Trophoblast cell (in vitro differentiated cells and primary cell): ENCODE results near the gene CYS1.
A peak's percentile ranks its signal among the peaks of the same experiment; 100 is the strongest.

Source experiments
- DNase-seq, 2 donors: peaks; one replicate each; pipeline ENCODE4 v3.0.0-alpha.2; 2016
- H2AFZ ChIP-seq: 2 replicates; pipeline ENCODE4 v1.6.1; 2013; ENCODE audit warnings: low read length, moderate library complexity, mild to moderate bottlenecking; ENCODE audit not compliant: insufficient read depth, poor library complexity
- H2AK5ac ChIP-seq: 2 replicates; pipeline ENCODE4 v1.6.1; 2013; ENCODE audit warnings: mild to moderate bottlenecking, low read length
- H2BK120ac ChIP-seq: 2 replicates; pipeline ENCODE4 v1.6.1; 2013; ENCODE audit warnings: low read length, mild to moderate bottlenecking, moderate library complexity; ENCODE audit not compliant: insufficient read depth, poor library complexity
- H2BK12ac ChIP-seq: 2 replicates; pipeline ENCODE4 v1.6.1; 2013; ENCODE audit warnings: mild to moderate bottlenecking, low read length, moderate library complexity
- H2BK5ac ChIP-seq: 2 replicates; pipeline ENCODE4 v1.6.1; 2013; ENCODE audit warnings: low read length, low read depth, moderate library complexity, mild to moderate bottlenecking; ENCODE audit not compliant: poor library complexity
- H3K14ac ChIP-seq: 2 replicates; pipeline ENCODE4 v1.6.1; 2013; ENCODE audit warnings: mild to moderate bottlenecking, low read length
- H3K18ac ChIP-seq: 2 replicates; pipeline ENCODE4 v1.6.1; 2013; ENCODE audit warnings: mild to moderate bottlenecking, low read length
- H3K23ac ChIP-seq: 2 replicates; pipeline ENCODE4 v1.6.1; 2013; ENCODE audit warnings: low read length
- H3K27ac ChIP-seq: 2 replicates; pipeline ENCODE4 v1.5.1; 2013; ENCODE audit warnings: low read depth, mild to moderate bottlenecking, inconsistent platforms, low read length, moderate library complexity
- H3K27me3 ChIP-seq: 2 replicates; pipeline ENCODE4 v1.6.1; 2013; ENCODE audit warnings: inconsistent platforms, mild to moderate bottlenecking, low read length, moderate library complexity; ENCODE audit not compliant: insufficient read depth
- H3K36me3 ChIP-seq, 2 experiments: 1 replicate in 1 of 2; 2 replicates in 1 of 2; pipeline ENCODE4 v1.6.1; 2013; ENCODE audit warnings: low read length in 2 of 2, mild to moderate bottlenecking in 2 of 2, moderate library complexity in 1 of 2; ENCODE audit not compliant: insufficient read depth in 2 of 2, control insufficient read depth in 1 of 2
- H3K4ac ChIP-seq: 2 replicates; pipeline ENCODE4 v1.6.1; 2013; ENCODE audit warnings: low read depth, mild to moderate bottlenecking, low read length, moderate library complexity
- H3K4me1 ChIP-seq, 2 experiments: 1 replicate in 1 of 2; 2 replicates in 1 of 2; pipeline ENCODE4 v1.6.1; 2013; ENCODE audit warnings: low read length in 2 of 2, mild to moderate bottlenecking in 2 of 2, moderate library complexity in 1 of 2; ENCODE audit not compliant: insufficient read depth in 2 of 2, control insufficient read depth in 1 of 2
- H3K4me2 ChIP-seq: 2 replicates; pipeline ENCODE4 v1.6.1; 2013; ENCODE audit warnings: inconsistent platforms, mild to moderate bottlenecking, low read length, moderate library complexity
- H3K4me3 ChIP-seq: 2 replicates; pipeline ENCODE4 v1.5.1; 2013; ENCODE audit warnings: mild to moderate bottlenecking, low read depth, low read length, inconsistent platforms
- H3K79me1 ChIP-seq: one replicate; pipeline ENCODE4 v1.6.1; 2013; ENCODE audit warnings: low read length
- H3K79me2 ChIP-seq: 2 replicates; pipeline ENCODE4 v1.6.1; 2013; ENCODE audit warnings: low read length, mild to moderate bottlenecking; ENCODE audit not compliant: control insufficient read depth, insufficient read depth, poor library complexity
- H3K9ac ChIP-seq: 2 replicates; pipeline ENCODE4 v1.6.1; 2013; ENCODE audit warnings: mild to moderate bottlenecking, low read length
- H3K9me3 ChIP-seq: 2 replicates; pipeline ENCODE4 v1.6.1; 2013; ENCODE audit warnings: low read depth, mild to moderate bottlenecking, control low read depth, inconsistent platforms, low read length; ENCODE audit not compliant: insufficient read depth
- H4K12ac ChIP-seq: 2 replicates; pipeline ENCODE4 v1.6.1; 2013; ENCODE audit warnings: low read depth, mild to moderate bottlenecking, low read length, moderate library complexity
- H4K8ac ChIP-seq: 2 replicates; pipeline ENCODE4 v1.6.1; 2013; ENCODE audit warnings: low read depth, mild to moderate bottlenecking, low read length, moderate library complexity
- H4K91ac ChIP-seq: one replicate; pipeline ENCODE4 v1.6.1; 2013; ENCODE audit warnings: low read depth, mild to moderate bottlenecking, low read length, moderate library complexity
- WGBS: extraction: QIAGEN DNeasy Blood & Tissue Kit; methylation state at CpG from one replicate; pipeline ENCODE4 v1.1.7; 2013; ENCODE audit warnings: missing lambda C conversion rate; ENCODE audit not compliant: insufficient read length, insufficient coverage; ENCODE audit errors: extremely low coverage; 5-methylcytosine and 5-hydroxymethylcytosine counted together

Gene CYS1

GRCh38 chr2:10057231-10058107 is 22.7 kb downstream of the CYS1 start:
- Histone ChIP-seq H3K79me2 (peaks cover 4% of the 10 kb centered on the region), H3K27me3 (no peaks in the 10 kb centered on the region), H3K9me3 (no peaks in the 10 kb centered on the region), H4K12ac (peak overlapping the region; percentile 47), H4K8ac (peak overlapping the region; percentile 83), H3K79me1 (peaks cover 20% of the 10 kb centered on the region), H3K4me3 (no peak overlapping the region), H3K4me2 (peak overlapping the region; percentile 73), H3K36me3 (no peaks in the 10 kb centered on the region), H3K4ac (no peak overlapping the region), H2BK12ac (no peak overlapping the region), H3K9ac (no peak overlapping the region), H3K27ac (peak overlapping the region; percentile 84), H2BK120ac (peak overlapping the region; percentile 70), H2AK5ac (no peak overlapping the region), H3K18ac (peak overlapping the region; percentile 29), H3K23ac (no peak overlapping the region), H4K91ac (peak overlapping the region; percentile 85), H3K4me1 (peaks cover 8 to 17% of the 10 kb centered on the region in 2 experiments), H3K14ac (peak overlapping the region; percentile 32), H2AFZ (peak overlapping the region; percentile 46), H2BK5ac (peak overlapping the region; percentile 74)
- peak; percentile 95 for DNase-seq
- WGBS: no CpG with 5 or more reads among the region's 28 CpGs

- Histone ChIP-seq H3K4ac (no peak overlapping the region), H3K4me2 (no peak overlapping the region), H3K14ac (peak overlapping the region; percentile 46), H2BK12ac (peak overlapping the region; percentile 39), H3K79me2 (peaks cover 4% of the 10 kb centered on the region), H3K27me3 (no peaks in the 10 kb centered on the region), H3K18ac (no peak overlapping the region), H4K91ac (peak overlapping the region; percentile 53), H3K23ac (no peak overlapping the region), H4K8ac (peak overlapping the region; percentile 42), H2AK5ac (peak overlapping the region; percentile 87), H4K12ac (no peak overlapping the region), H3K79me1 (peaks cover 20% of the 10 kb centered on the region), H3K36me3 (peaks cover 2 to 4% of the 10 kb centered on the region in 2 experiments), H3K27ac (no peak overlapping the region), H2BK120ac (no peak overlapping the region), H3K9me3 (no peaks in the 10 kb centered on the region), H2AFZ (no peak overlapping the region), H3K4me1 (peaks cover 8 to 17% of the 10 kb centered on the region in 2 experiments), H3K9ac (no peak overlapping the region), H2BK5ac (no peak overlapping the region), H3K4me3 (no peak overlapping the region)
- no peak for DNase-seq
- WGBS: no CpG with 5 or more reads among the region's 11 CpGs
Observed at GRCh38 chr2:10056439-10056838, 23.8 kb downstream of the CYS1 start.

- H4K8ac ChIP-seq: no peak overlapping the region
- H3K23ac ChIP-seq: no peak overlapping the region
- no peak overlapping the region for H3K9ac ChIP-seq
- H2BK12ac ChIP-seq: no peak overlapping the region
- peaks cover 19% of the 10 kb centered on the region for H3K79me1 ChIP-seq
- no peak overlapping the region for H3K18ac ChIP-seq
- H3K27me3 ChIP-seq: no peaks in the 10 kb centered on the region
- no CpG with 5 or more reads among the region's 7 CpGs for WGBS
- no peak overlapping the region for H4K91ac ChIP-seq
- H3K4me1 ChIP-seq: peaks cover 8 to 14% of the 10 kb centered on the region in 2 experiments
- peaks cover 2 to 4% of the 10 kb centered on the region in 2 experiments for H3K36me3 ChIP-seq
- no peak for DNase-seq
- peaks cover 4% of the 10 kb centered on the region for H3K79me2 ChIP-seq
- H3K4me2 ChIP-seq: no peak overlapping the region
- H3K4me3 ChIP-seq: no peak overlapping the region
- no peak overlapping the region for H3K4ac ChIP-seq
- no peak overlapping the region for H2BK120ac ChIP-seq
- H3K9me3 ChIP-seq: no peaks in the 10 kb centered on the region
- no peak overlapping the region for H3K14ac ChIP-seq
- no peak overlapping the region for H2BK5ac ChIP-seq
- no peak overlapping the region for H2AFZ ChIP-seq
- H2AK5ac ChIP-seq: no peak overlapping the region
- H4K12ac ChIP-seq: no peak overlapping the region
- no peak overlapping the region for H3K27ac ChIP-seq
Observed at GRCh38 chr2:10054976-10055375, 25.2 kb downstream of the CYS1 start.

- Histone ChIP-seq H3K18ac (no peak overlapping the region), H3K9me3 (no peaks in the 10 kb centered on the region), H3K14ac (no peak overlapping the region), H3K9ac (no peak overlapping the region), H2BK120ac (no peak overlapping the region), H3K79me1 (peaks cover 16% of the 10 kb centered on the region), H3K27me3 (no peaks in the 10 kb centered on the region), H3K4me3 (no peak overlapping the region), H2AK5ac (no peak overlapping the region), H3K23ac (no peak overlapping the region), H4K12ac (no peak overlapping the region), H3K4me1 (peaks cover 8 to 13% of the 10 kb centered on the region in 2 experiments), H3K27ac (no peak overlapping the region), H4K91ac (no peak overlapping the region), H3K4me2 (no peak overlapping the region), H3K79me2 (peaks cover 4% of the 10 kb centered on the region), H2BK5ac (no peak overlapping the region), H3K36me3 (peaks cover 2 to 4% of the 10 kb centered on the region in 2 experiments), H2AFZ (no peak overlapping the region), H2BK12ac (no peak overlapping the region), H4K8ac (no peak overlapping the region), H3K4ac (no peak overlapping the region)
- no CpG with 5 or more reads among the region's 7 CpGs for WGBS
- DNase-seq: no peak
Observed at GRCh38 chr2:10054424-10054823, 25.8 kb downstream of the CYS1 start.
